NCI-H2196 treated with DMSO at 0.1 percent for 48 hours (cell line): Measurements from ENCODE around the gene ZDHHC24.
"Not testable (repeated sequence)": the region's sequence is repeated elsewhere in the genome, so short reads cannot be mapped to it uniquely, and the experiment has no call there.

Experiments used
- DNase-seq: peaks from one replicate; lab custom pipeline; 2025; ENCODE audit not compliant: unreplicated experiment; lab: John Stamatoyannopoulos, UW

The ZDHHC24 gene, protein sequence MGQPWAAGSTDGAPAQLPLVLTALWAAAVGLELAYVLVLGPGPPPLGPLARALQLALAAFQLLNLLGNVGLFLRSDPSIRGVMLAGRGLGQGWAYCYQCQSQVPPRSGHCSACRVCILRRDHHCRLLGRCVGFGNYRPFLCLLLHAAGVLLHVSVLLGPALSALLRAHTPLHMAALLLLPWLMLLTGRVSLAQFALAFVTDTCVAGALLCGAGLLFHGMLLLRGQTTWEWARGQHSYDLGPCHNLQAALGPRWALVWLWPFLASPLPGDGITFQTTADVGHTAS

DNA sequence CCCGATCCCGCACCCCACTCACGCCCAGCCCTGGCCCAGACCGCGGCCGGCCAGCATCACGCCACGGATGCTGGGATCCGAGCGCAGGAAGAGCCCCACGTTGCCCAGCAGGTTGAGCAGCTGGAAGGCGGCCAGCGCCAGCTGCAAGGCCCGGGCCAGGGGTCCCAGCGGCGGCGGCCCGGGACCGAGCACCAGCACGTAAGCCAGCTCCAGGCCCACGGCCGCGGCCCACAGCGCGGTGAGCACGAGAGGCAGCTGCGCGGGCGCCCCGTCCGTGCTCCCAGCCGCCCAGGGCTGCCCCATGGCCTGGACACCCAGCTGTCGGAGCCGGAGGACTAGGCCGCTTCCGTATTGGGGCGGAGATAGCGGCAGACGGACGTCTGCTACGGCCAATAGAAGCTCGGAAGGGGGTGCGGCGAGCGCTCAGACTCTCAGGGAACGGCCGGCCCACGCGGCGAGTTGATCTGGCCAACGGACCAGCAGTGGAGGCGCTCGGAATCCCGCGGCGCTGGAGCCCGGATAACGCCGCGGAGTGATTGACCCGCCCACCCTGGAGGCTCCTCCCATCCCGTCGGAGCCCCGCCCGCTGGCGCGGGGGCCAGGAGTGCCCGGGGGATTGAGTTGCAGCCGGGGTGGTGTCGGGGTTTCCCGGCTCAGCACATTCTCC, at the start of gene ZDHHC24:
TSS of gene ZDHHC24 (minus strand) at position 348 of the 667 bp plus-strand sequence. CDS start at position 303, 45 bp downstream.
- peak; percentile 94 for DNase-seq

- no peak for DNase-seq
Measured at GRCh38 chr11:66595245-66595904, 49.5 kb upstream of the ZDHHC24 start.

DNA sequence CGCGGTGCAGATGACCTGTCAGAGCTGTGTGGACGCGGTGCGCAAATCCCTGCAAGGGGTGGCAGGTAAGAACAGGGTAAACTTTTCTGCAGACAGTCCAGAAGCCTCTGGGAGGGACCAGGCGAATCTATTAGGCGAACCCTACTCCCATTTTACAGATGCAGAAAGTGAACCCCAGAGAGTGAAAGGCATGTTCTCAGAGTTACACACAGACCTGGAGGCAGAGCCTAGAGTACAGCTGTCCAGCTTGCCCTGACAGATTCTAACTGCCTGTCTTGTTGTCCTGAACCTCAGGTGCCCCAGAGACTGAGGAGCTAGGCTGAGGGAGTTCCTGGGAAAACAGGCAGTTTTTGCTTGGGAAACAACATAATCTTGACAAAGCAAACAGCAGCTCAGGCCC, 47.8 kb upstream of the ZDHHC24 start:
- DNase-seq: no peak

GRCh38 chr11:66593303-66593635, 47.4 kb upstream of the ZDHHC24 start:
- no peak for DNase-seq

DNA sequence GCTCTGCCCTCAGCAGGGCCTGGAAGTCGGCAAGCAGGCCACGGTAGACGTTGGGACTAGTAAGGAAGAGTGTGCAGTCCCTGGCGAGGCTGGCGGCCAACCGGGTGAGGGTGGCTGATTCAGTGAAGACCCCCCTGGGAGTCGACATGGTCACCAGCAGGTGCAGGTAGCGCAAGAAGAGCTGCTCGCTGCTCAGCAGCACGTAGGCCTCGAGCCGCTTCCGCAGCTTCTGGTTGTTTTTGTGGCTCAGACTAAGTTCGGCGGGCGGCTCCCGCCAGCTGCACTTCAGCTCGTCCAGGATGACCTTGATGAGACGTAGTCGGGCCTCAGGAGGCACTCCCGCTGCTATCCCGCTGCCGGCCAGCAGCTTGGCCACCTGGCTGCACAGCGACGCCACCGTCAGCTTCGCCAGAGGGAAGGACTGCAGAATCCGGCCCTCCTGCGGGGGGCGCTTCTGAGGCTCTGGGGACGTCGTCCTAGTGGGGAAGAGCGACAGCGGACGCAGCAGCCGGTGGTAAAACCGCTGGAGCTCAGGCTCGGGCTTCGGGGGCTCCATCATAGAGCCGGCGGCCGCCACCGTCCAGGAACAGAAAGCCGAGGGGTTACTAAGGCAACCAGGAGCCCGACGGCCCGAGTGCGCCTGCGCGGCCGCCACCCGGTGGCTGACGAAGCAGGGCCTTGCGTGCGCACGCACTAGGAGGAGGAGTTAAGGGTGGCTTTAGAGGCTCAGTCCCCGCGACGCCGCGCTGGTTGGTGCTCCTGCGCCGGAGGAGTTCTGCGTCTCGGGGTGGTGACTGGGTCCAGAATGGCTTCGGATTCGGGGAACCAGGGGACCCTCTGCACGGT, 46.8 kb upstream of the ZDHHC24 start, which contains the start of the genes CCDC87 and CCS:
TSS of gene CCDC87 (minus strand) at position 607 of the 846 bp plus-strand sequence. CDS start at position 559, 48 bp downstream.
TSS of gene CCS (plus strand) at position 729 of the 846 bp plus-strand sequence. CDS start at position 806, 77 bp downstream.
- peak; percentile 92 for DNase-seq

GRCh38 chr11:66591175-66591574, 45.3 kb upstream of the ZDHHC24 start:
- no peak for DNase-seq

GRCh38 chr11:66589996-66590675, 44.3 kb upstream of the ZDHHC24 start:
- DNase-seq: no peak

DNA sequence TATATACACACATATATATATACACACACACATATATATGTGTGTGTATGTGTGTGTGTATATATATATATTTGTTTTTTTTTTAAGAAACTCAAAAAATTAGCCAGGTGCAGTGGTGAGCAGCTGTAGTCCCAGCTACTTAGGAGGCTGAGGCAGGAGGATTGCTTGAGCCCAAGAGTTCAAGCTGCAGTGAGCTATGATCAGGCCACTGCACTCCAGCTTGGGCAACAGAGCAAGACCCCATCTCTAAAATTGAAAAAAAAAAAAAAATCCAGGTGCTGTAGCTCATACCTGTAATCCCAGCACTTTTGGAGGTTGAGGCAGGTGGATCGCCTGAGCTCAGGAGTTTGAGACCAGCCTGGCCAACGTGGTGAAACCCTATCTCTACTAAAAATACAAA, 43.5 kb upstream of the ZDHHC24 start:
- DNase-seq: not testable (repeated sequence)

GRCh38 chr11:66586136-66586535, 40.3 kb upstream of the ZDHHC24 start:
- DNase-seq: no peak

DNA sequence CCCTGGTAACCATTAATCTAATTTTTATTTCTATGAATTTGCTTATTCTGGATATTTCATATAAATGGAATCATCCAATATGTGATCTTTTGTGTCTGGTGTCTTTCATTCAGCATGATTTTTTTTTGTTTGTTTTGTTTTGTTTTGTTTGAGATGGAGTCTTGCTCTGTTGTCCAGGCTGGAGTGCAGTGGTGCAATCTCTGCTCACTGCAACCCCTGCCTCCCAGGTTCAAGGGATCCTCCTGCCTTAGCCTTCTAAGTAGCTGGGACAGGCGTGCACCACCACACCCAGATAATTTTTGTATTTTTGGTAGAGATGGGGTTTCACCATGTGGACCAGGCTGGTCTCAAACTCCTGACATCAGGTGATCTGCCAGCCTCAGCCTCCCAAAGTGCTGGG, 39.6 kb upstream of the ZDHHC24 start:
- not testable (repeated sequence) for DNase-seq

DNA sequence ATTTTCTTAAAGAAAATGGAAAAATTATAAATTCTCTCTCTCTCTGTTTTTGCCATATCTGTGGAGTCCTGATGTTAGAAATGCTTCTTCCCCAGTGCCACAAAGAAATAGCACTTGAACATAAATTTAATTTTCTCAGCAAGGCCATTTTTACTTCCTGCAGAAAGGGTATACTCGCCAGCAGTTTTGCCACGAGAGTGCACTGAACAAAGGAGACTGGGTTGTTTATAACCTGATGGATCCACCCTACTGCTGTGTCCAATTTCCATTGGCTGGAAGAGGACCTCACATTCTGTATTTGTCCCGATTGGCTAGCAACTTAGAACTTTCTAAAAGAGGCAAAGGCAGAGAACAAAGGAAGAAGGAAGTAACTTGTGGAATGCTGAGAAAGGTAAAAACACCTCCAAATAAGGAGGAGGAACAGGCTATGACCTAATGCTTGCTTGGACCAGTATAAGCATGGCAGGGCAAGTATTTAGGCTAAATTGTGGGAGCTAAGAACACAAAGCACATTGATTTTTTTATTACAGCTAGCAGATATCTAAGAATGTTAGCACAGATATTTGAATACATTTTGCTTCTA, 36.8 kb upstream of the ZDHHC24 start:
- not testable (repeated sequence) for DNase-seq

DNA sequence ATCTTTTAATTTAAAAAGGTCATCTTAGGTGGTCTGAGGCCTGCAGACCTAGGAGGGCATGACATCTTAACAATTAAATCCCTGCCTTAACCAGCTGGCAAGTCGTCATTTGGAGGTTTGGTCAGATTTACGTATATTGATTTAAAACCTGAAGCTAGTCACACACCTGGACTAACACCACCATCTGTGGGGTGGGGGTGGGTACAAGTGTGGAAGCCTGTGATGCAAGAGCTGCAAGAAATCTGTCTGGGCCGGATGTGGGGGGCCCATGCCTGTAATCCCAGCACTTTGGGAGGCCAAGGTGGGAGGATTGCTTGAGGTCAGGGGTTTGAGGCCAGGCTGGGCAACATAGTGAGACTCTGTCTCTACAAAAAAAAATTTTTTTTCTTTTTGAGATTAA, 35.4 kb upstream of the ZDHHC24 start:
- DNase-seq: no peak

GRCh38 chr11:66580803-66581202, 35.0 kb upstream of the ZDHHC24 start:
- no peak for DNase-seq

DNA sequence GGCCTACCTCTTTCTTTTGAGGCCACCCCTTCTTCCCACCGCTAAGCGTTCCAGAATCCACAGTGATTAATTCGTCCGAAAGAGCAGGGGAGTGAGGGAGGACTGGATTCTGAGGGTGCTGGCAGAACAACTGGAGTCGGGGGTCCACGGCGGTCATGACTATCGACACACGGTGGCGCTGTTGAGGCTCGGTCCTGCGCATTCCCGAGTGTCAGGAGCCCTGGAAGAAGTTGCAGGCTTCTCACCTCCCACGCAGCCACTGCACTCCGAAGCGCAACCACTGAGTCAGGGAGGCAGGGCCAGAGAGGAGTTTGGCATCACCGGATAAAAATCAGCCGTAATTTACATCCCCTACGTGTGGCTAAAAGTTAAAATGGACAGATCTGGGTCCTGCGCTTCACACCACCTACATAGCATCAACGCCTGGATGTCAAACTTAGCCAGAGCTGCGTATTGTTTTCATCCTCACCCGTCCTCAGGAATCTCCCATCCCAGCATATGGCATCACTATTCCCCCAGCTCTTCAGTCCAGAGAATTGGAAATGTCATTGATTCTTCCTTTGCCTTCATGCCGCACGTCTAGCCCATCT, 33.3 kb upstream of the ZDHHC24 start:
- DNase-seq: no peak

- DNase-seq: no peak
Measured at GRCh38 chr11:66570850-66571180, 25.0 kb upstream of the ZDHHC24 start.

- no peak for DNase-seq
Measured at GRCh38 chr11:66570079-66570849, 24.4 kb upstream of the ZDHHC24 start.

- DNase-seq: no peak
Measured at GRCh38 chr11:66569076-66569475, 23.2 kb upstream of the ZDHHC24 start.

- DNase-seq: peak; percentile 85
Measured at GRCh38 chr11:66568124-66568916, 22.5 kb upstream of the ZDHHC24 start, which contains the start of gene CTSF. TSS of gene CTSF (minus strand) at chr11:66568606. CDS start at chr11:66568486, 120 bp downstream.
